Measurements from ENCODE around the gene CAND1.

Gene CAND1

GRCh38 chr12:67268896-67269632 lies at the start of gene CAND1:
CAND1 (plus strand) TSS chr12:67269358; CDS start chr12:67269718, 360 bp downstream.
- in situ Hi-C loops (cut with MboI; ENCODE audit: low sequenced_read_pairs): no loop called here

GRCh38 chr12:67220065-67220464 lies 49.1 kb upstream of the CAND1 start:
- in situ Hi-C loops (cut with MboI; ENCODE audit: low sequenced_read_pairs): no loop called here

GRCh38 chr12:67222302-67222701 lies 46.9 kb upstream of the CAND1 start:
- in situ Hi-C loops (cut with MboI; ENCODE audit: low sequenced_read_pairs): no loop called here

GRCh38 chr12:67223225-67223624 lies 45.9 kb upstream of the CAND1 start:
- in situ Hi-C loops (cut with MboI; ENCODE audit: low sequenced_read_pairs): no loop called here

- in situ Hi-C loops (cut with MboI; ENCODE audit: low sequenced_read_pairs): no loop called here
Observed at GRCh38 chr12:67237231-67237630, 31.9 kb upstream of the CAND1 start.

- in situ Hi-C loops (cut with MboI; ENCODE audit: low sequenced_read_pairs): no loop called here
Observed at GRCh38 chr12:67239061-67239460, 30.1 kb upstream of the CAND1 start.

- in situ Hi-C loops (cut with MboI; ENCODE audit: low sequenced_read_pairs): no loop called here
Observed at GRCh38 chr12:67241482-67241881, 27.7 kb upstream of the CAND1 start.

GRCh38 chr12:67243260-67243659 lies 25.9 kb upstream of the CAND1 start:
- in situ Hi-C loops (cut with MboI; ENCODE audit: low sequenced_read_pairs): no loop called here

- in situ Hi-C loops (cut with MboI; ENCODE audit: low sequenced_read_pairs): no loop called here
Observed at GRCh38 chr12:67245571-67245970, 23.6 kb upstream of the CAND1 start.

- in situ Hi-C loops (cut with MboI; ENCODE audit: low sequenced_read_pairs): no loop called here
Observed at GRCh38 chr12:67251012-67251411, 18.1 kb upstream of the CAND1 start.

GRCh38 chr12:67254372-67255026 lies 14.7 kb upstream of the CAND1 start:
- in situ Hi-C loops (cut with MboI; ENCODE audit: low sequenced_read_pairs): no loop called here

GRCh38 chr12:67256649-67257048 lies 12.5 kb upstream of the CAND1 start:
- in situ Hi-C loops (cut with MboI; ENCODE audit: low sequenced_read_pairs): no loop called here

GRCh38 chr12:67263471-67263870 lies 5.7 kb upstream of the CAND1 start:
- in situ Hi-C loops (cut with MboI; ENCODE audit: low sequenced_read_pairs): no loop called here

- in situ Hi-C loops (cut with MboI; ENCODE audit: low sequenced_read_pairs): no loop called here
Observed at GRCh38 chr12:67268335-67268895, 743 bp upstream of the CAND1 start.

- in situ Hi-C loops (cut with MboI; ENCODE audit: low sequenced_read_pairs): no loop called here
Observed at GRCh38 chr12:67269633-67270573, 745 bp downstream of the CAND1 start.

- in situ Hi-C loops (cut with MboI; ENCODE audit: low sequenced_read_pairs): no loop called here
Observed at GRCh38 chr12:67270622-67271021, 1.5 kb downstream of the CAND1 start.

- in situ Hi-C loops (cut with MboI; ENCODE audit: low sequenced_read_pairs): no loop called here
Observed at GRCh38 chr12:67271976-67272375, 2.8 kb downstream of the CAND1 start.

- in situ Hi-C loops (cut with MboI; ENCODE audit: low sequenced_read_pairs): no loop called here
Observed at GRCh38 chr12:67274186-67274585, 5.0 kb downstream of the CAND1 start.

- in situ Hi-C loops (cut with MboI; ENCODE audit: low sequenced_read_pairs): no loop called here
Observed at GRCh38 chr12:67275380-67275913, 6.3 kb downstream of the CAND1 start.

GRCh38 chr12:67276421-67276820 lies 7.3 kb downstream of the CAND1 start:
- in situ Hi-C loops (cut with MboI; ENCODE audit: low sequenced_read_pairs): no loop called here

GRCh38 chr12:67279637-67280036 lies 10.5 kb downstream of the CAND1 start:
- in situ Hi-C loops (cut with MboI; ENCODE audit: low sequenced_read_pairs): no loop called here

All from HL-60/S4 treated with retinoic acid at 250 ng/mL for 4 days and 3 days (cell line).